Measurements from ENCODE around the gene VAV3.

VAV3 gene

DNA sequence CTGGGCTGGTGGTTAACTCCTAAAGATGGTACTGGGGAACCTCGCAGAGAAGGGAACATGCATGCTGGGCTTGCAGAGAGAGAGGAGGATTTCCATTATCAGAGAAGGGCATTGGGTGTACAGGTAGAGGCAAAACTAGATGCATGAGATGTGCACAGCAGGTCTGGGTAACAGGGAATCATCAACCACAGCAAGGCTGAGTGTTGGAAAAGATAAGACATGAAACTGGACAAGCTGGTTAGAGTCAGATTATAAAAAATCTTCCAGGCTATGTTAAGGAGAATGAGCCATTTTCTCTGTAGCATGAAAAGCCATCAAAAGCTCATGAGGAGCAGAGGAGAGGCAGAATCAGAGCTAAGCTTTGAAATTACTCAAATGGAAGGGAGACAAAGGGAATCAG is 147.8 kb downstream of the VAV3 start:
- Histone ChIP-seq H3K4me3 (no peak overlapping the region), H3K27ac (no peak overlapping the region)
- DNase-seq (ENCODE audit: low spot score) = no peak
- TF ChIP-seq, protein P1, sequence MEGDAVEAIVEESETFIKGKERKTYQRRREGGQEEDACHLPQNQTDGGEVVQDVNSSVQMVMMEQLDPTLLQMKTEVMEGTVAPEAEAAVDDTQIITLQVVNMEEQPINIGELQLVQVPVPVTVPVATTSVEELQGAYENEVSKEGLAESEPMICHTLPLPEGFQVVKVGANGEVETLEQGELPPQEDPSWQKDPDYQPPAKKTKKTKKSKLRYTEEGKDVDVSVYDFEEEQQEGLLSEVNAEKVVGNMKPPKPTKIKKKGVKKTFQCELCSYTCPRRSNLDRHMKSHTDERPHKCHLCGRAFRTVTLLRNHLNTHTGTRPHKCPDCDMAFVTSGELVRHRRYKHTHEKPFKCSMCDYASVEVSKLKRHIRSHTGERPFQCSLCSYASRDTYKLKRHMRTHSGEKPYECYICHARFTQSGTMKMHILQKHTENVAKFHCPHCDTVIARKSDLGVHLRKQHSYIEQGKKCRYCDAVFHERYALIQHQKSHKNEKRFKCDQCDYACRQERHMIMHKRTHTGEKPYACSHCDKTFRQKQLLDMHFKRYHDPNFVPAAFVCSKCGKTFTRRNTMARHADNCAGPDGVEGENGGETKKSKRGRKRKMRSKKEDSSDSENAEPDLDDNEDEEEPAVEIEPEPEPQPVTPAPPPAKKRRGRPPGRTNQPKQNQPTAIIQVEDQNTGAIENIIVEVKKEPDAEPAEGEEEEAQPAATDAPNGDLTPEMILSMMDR (IDR thresholded peaks at IDR 0.05) = no peak

DNA sequence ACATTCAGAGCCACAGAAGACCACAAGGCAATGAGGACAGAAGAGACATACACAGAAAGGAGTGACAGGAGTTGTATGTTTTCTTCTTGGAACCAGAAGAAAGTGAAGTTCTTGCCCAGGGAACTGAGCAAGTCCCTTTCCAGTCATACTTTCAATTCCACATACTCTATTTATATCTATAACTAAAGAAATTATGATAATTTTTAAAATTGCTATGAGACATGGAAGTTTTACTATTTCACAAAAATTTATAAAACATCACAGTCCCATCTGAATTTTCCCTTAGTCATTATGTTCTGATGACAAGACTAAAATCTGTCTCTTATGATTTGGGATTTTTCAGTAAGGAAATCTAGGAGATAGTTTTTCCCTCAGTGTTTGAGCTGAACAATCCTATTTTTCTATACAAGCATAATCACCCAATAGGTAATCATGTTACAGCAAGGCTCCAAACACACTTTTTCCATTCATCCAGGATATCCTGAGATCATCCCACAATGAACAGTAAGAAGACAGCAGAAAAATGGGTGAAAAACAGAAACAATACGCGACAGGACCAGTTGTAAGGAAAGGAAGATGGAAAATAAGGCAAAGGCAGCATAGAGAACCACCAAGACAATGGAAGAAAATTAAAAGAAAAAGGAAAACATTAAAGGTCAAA is 154.6 kb downstream of the VAV3 start:
- no peak for DNase-seq (ENCODE audit: low spot score)
- TF ChIP-seq, protein P1 (IDR thresholded peaks at IDR 0.05) = no peak
- no peak overlapping the region for H3K4me3 ChIP-seq
- H3K27ac ChIP-seq = no peak overlapping the region

DNA sequence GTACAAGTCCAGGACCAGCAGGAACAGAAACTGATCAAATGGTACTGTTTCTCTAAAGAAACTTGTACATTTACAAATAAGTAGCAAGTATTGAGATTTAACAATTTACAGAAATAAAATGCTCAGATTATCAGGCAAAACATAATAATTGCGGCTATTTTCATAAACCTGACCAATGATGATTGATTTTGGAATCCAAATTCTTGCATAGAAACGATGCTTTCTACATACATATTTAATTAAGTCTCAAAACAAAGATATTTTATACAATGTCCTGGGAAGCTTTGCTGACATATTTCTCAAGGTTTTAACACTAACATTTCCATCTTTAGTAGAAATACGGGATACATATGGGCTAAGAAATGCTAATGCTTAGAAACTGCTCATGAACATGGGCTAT is 157.1 kb downstream of the VAV3 start:
- Histone ChIP-seq H3K27ac (no peak overlapping the region), H3K4me3 (no peak overlapping the region)
- TF ChIP-seq, protein P1 (IDR thresholded peaks at IDR 0.05) = no peak
- DNase-seq (ENCODE audit: low spot score) = no peak

DNA sequence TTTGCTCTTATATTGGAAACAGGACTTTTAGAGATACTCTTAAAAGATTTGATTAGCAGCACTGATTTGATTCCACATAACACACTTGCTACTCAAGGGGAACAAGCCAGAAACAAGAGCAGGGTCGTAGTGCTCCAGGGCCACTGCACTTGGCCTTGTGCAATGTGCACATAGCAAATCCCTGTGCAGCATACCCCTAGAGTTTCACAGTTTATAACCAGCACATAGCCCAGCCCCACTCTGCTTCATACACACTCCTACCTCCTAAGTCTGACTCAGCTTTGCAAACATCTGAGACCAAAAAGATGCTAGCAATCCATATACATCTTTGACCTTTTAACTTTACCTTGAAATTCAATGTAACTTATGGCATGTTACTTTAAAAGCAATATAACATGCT is 157.6 kb downstream of the VAV3 start:
- DNase-seq (ENCODE audit: low spot score) = no peak
- no peak overlapping the region for H3K4me3 ChIP-seq
- no peak overlapping the region for H3K27ac ChIP-seq
- TF ChIP-seq, protein P1 (IDR thresholded peaks at IDR 0.05) = no peak

DNA sequence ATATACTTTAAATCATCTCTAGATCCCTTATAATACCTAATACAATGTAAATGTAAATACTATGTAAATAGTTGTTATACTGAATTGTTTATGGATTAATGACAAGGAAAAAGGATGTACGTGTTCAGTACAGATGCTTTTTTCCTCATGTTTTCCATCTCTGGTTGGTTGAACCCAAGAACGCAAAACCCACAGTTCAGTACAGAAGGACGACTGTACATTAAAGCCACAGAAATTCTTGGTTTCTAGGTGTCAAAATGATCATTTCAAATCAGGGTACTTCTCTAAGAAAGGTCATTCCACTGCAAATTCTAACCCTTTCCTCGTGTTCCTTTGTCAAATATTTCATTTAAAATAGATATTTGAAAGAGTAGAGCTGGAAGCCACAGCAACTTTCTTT is 158.1 kb downstream of the VAV3 start:
- no peak for DNase-seq (ENCODE audit: low spot score)
- Histone ChIP-seq H3K27ac (no peak overlapping the region), H3K4me3 (no peak overlapping the region)
- TF ChIP-seq, protein P1 (IDR thresholded peaks at IDR 0.05) = no peak

DNA sequence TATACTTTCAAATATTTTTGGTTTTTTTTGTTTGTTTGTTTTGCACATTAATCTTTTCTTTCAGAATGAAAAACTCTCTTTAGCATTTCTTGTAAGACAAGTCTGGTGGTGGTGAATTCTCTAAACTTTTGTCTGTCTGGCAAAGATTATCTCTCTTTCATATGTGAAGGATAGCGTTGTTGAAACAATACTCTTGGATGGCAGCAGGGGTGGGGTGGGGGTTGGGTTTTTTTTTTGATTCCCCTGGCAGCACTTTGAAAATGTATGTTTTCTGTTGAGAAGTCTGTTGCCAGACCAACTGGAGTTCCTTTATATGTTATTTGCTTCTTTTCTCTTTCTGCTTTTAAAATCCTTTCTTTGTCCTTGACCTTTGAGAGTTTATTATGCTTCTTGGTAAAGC is 160.2 kb downstream of the VAV3 start:
- Histone ChIP-seq H3K4me3 (no peak overlapping the region), H3K27ac (no peak overlapping the region)
- TF ChIP-seq, protein P1 (IDR thresholded peaks at IDR 0.05) = no peak
- DNase-seq (ENCODE audit: low spot score) = no peak

DNA sequence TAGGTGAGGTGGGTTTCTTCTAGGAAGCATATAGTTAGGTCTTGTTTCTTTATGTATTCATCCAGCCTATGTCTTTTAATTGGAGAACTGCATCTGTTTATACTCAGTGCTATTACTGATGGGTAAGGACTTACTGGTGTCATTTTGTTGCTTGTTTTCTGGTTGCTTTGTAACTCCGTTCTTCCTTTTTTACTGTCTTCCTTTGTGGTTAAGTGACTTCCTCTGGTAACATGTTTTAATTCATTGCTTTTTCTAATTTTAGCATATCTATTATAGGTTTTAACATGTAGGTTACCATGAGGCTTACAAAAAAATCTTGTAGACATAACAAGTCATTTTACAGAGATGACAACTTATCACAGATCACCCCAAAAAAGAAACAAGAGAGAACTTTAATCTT is 160.8 kb downstream of the VAV3 start:
- no peak for DNase-seq (ENCODE audit: low spot score)

More for the DNA sequence above, 160.8 kb downstream of the VAV3 start:
- no peak overlapping the region for H3K4me3 ChIP-seq
- TF ChIP-seq, protein P1 (IDR thresholded peaks at IDR 0.05) = no peak
- no peak overlapping the region for H3K27ac ChIP-seq
